ENCODE results near the gene SRMS.

The SRMS gene

GRCh38 chr20:63513207-63513606, 34.3 kb downstream of the SRMS start:
- DNase-seq: no peak
- no peak for TF ChIP-seq GATA1 (IDR thresholded peaks at IDR 0.05; ENCODE audit: low read depth, low read length)
- no peak for TF ChIP-seq POLR2A (IDR thresholded peaks at IDR 0.05; ENCODE audit: low read length)

DNA sequence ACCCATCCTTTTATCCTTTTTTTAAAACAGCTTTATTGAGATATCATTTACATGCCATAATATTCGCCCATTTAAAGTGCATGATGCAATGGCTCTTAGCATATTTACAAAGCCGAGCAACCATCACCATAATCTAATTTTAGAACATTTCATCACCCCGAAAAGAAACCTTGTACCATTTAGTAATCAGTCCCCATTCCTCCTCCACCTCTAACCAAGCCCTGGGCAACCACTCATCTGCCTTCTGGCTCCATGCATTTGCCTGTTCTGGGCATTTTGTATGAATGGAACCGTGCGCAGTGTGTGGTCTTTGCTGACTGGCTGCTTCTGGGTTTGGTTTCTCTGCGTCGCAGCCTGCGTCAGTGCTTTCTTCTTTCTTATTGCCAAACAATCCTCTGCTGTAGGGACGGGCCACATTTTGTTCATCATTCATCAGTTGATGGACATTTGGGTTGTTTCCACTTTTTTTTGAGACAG, 38.4 kb downstream of the SRMS start:
- no peak for DNase-seq
- TF ChIP-seq POLR2A (IDR thresholded peaks at IDR 0.05; ENCODE audit: low read length): no peak
- TF ChIP-seq GATA1 (IDR thresholded peaks at IDR 0.05; ENCODE audit: low read depth, low read length): no peak

- DNase-seq: no peak
- TF ChIP-seq POLR2A (IDR thresholded peaks at IDR 0.05; ENCODE audit: low read length): no peak
- no peak for TF ChIP-seq GATA1 (IDR thresholded peaks at IDR 0.05; ENCODE audit: low read depth, low read length)
Observed at GRCh38 chr20:63508072-63508768, 39.3 kb downstream of the SRMS start.

GRCh38 chr20:63507083-63507743, 40.3 kb downstream of the SRMS start:
- TF ChIP-seq GATA1 (IDR thresholded peaks at IDR 0.05; ENCODE audit: low read depth, low read length): no peak
- no peak for TF ChIP-seq POLR2A (IDR thresholded peaks at IDR 0.05; ENCODE audit: low read length)
- no peak for DNase-seq

DNA sequence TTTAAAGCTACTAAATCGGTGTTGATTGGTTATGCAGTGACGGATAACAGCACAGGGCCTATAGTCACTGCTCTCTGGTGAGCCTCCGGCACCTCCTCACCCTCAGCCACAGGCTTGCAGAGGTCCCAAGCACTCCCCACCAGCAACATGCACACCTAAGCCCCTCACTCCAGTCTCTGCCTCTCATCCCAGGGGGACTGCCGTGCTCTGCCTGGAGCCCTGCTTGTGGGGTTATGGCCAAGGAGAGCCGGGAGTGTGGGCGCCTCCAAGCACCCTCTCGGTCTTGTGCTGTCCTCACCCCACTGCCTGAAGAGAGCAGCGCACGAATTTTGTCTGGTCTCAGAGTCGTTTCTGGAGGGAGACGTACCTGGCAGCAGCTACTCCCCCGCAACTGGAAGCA, 41.8 kb downstream of the SRMS start:
- TF ChIP-seq GATA1 (IDR thresholded peaks at IDR 0.05; ENCODE audit: low read depth, low read length): no peak
- TF ChIP-seq POLR2A (IDR thresholded peaks at IDR 0.05; ENCODE audit: low read length): no peak
- no peak for DNase-seq

DNA sequence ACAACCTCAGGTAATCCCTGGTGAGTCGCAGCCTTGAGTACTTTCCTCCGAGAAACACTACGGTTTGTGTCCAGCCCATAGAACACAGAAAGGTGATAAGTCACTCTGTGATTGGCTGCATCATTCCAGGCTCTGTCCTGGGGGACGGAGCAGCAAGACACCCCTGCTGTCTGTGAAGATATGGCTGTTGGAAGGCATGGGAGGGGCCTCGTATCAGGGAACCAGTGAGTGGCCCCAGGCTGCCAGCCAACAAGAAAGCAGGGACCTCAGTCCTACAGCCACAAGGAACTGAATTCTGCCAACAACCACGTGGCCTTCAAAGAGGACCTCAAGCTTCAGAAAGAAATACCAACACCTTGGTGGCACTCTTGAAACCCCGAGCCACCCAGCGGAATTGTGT, 42.3 kb downstream of the SRMS start:
- no peak for TF ChIP-seq GATA1 (IDR thresholded peaks at IDR 0.05; ENCODE audit: low read depth, low read length)
- no peak for TF ChIP-seq POLR2A (IDR thresholded peaks at IDR 0.05; ENCODE audit: low read length)
- no peak for DNase-seq

DNA sequence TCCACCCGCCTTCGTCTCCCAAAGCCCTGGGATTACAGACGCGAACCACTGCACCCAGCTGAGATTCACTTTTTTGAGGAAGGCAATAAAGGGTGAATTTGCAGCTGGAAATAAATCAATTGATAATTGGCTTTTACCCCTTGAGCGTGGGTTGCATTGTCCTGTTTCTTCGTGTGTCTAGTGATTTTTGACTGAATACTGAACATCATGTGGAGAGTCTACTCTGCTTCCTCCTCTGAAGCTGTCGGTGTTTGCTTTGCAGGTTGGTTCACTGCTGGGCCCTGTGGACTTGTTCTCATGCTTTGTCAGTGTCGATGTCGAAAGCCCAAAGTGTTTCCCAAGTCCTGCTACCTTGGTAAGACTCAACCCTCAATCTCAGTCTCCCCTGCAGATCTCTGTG, 42.9 kb downstream of the SRMS start:
- TF ChIP-seq POLR2A (IDR thresholded peaks at IDR 0.05; ENCODE audit: low read length): no peak
- no peak for TF ChIP-seq GATA1 (IDR thresholded peaks at IDR 0.05; ENCODE audit: low read depth, low read length)

GRCh38 chr20:63503524-63503923, 44.0 kb downstream of the SRMS start:
- TF ChIP-seq GATA1 (IDR thresholded peaks at IDR 0.05; ENCODE audit: low read depth, low read length) (no peak), POLR2A (IDR thresholded peaks at IDR 0.05; ENCODE audit: low read length) (no peak)
- DNase-seq: no peak

More for the DNA sequence above, 42.9 kb downstream of the SRMS start:
- no peak for DNase-seq

DNA sequence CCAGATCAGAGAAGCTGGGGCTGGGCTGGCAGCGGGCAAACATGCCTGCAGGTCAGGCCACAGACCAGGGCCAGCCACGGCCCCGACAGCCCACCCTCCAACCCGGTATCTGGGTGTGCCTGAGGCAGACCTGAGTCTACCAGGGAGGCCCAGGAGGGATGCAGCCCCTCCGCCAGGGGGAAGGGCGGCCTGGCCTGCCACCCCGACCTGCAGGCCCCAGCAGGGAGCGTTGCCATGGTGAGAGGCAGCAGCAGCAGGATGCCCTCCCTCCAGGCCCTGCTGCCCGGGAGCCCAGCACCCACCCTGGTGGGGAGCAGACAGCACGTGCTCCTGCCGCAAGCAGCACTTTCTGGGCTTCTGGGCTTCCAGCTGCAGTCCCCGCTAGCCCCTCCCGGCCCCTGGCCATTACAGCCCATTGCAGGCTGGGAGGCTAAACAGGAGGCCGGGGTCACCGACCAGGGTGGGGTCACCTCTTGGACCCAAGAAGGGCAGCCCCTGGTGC, 44.8 kb downstream of the SRMS start:
- no peak for TF ChIP-seq POLR2A (IDR thresholded peaks at IDR 0.05; ENCODE audit: low read length)
- TF ChIP-seq GATA1 (IDR thresholded peaks at IDR 0.05; ENCODE audit: low read depth, low read length): no peak
- DNase-seq: no peak

GRCh38 chr20:63501818-63502670, 45.5 kb downstream of the SRMS start:
- DNase-seq: no peak

DNA sequence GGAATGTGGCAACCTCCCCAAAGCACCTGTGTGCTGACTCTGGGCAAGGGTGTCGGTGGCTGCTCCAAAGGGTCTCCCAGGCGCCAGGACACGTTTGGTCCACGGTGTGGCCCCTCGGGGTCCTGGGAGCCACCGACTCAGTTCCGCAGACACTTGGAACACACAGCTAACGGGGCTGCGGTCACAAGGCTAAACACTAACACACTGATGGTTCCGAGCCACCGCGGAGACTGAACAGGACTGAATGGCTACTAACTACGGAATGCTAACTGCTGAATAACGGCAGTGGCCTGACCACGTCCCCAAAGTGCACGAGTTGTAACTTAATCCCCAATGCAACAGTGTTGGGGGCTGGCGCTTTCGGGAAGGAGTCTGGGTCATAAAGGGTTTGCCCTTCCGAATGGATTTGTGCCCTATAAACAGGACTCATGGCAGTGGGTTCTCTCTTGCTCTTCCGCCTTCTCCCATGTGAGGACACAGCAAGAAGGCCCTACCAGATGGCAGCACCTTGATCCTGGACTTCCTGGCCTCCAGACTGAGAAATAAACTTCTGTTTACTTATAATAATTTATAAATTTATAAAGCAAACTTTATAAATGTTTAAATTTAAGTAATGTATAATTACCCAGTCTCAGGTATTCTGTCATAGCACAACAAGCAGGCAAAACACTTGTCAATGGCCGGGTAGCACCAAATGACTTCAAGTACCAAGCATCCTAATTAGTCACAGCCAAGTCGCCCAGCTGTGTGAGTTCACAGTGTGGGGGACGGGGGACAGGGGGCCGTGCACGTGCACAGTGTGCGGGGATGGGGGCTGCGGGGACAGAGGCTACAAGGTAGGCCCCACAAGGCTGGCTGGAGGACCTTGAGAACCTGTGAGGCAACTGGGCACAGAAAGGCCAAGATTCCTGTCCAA, 46.4 kb downstream of the SRMS start:
- no peak for TF ChIP-seq GATA1 (IDR thresholded peaks at IDR 0.05; ENCODE audit: low read depth, low read length)
- no peak for TF ChIP-seq POLR2A (IDR thresholded peaks at IDR 0.05; ENCODE audit: low read length)
- DNase-seq: no peak

More at GRCh38 chr20:63501818-63502670, 45.5 kb downstream of the SRMS start:
- no peak for TF ChIP-seq GATA1 (IDR thresholded peaks at IDR 0.05; ENCODE audit: low read depth, low read length)
- no peak for TF ChIP-seq POLR2A (IDR thresholded peaks at IDR 0.05; ENCODE audit: low read length)

GRCh38 chr20:63500151-63500901, 47.2 kb downstream of the SRMS start:
- TF ChIP-seq GATA1 (IDR thresholded peaks at IDR 0.05; ENCODE audit: low read depth, low read length) (no peak), POLR2A (IDR thresholded peaks at IDR 0.05; ENCODE audit: low read length) (no peak)
- DNase-seq: no peak

Measured in erythroblast (primary cell).